ENCODE measurements around the gene PDE6C. TPM values are rescaled to one million over a fixed set of nuclear protein-coding genes. Genes with fewer than 3 reads are reported as not detected.
A peak's percentile ranks its signal among the peaks of the same experiment; 100 is the strongest.

The PDE6C gene
- total RNA-seq, 1 donor = not detected

DNA sequence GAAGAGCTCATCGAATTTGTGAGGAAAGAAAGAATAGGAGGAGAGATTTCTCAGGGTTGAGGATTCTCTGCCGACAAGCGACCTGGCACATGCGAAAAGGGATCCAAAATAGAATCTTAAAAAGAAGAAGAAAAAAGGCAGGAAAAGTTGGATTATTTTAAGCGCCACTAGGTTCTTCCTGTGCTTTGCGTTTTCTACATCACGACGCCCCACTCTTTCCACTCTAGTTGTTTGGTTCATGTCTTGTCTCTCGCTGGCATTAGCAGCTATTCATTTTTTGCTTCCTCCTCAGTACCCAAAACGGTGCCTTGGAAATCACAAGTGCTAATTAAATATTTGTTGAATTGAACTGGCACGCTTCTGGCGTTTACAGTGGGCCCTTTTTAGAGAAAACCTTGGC is 90.7 kb downstream of the PDE6C start:
- no peak for DNase-seq (ENCODE audit: low read depth)
- peak overlapping the region; percentile 88 for H3K4me3 ChIP-seq (ENCODE audit: low read depth, low read length)
- TF ChIP-seq, protein P1, sequence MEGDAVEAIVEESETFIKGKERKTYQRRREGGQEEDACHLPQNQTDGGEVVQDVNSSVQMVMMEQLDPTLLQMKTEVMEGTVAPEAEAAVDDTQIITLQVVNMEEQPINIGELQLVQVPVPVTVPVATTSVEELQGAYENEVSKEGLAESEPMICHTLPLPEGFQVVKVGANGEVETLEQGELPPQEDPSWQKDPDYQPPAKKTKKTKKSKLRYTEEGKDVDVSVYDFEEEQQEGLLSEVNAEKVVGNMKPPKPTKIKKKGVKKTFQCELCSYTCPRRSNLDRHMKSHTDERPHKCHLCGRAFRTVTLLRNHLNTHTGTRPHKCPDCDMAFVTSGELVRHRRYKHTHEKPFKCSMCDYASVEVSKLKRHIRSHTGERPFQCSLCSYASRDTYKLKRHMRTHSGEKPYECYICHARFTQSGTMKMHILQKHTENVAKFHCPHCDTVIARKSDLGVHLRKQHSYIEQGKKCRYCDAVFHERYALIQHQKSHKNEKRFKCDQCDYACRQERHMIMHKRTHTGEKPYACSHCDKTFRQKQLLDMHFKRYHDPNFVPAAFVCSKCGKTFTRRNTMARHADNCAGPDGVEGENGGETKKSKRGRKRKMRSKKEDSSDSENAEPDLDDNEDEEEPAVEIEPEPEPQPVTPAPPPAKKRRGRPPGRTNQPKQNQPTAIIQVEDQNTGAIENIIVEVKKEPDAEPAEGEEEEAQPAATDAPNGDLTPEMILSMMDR (IDR thresholded peaks at IDR 0.05; ENCODE audit: insufficient read depth, low read depth, low read length) = no peak

DNA sequence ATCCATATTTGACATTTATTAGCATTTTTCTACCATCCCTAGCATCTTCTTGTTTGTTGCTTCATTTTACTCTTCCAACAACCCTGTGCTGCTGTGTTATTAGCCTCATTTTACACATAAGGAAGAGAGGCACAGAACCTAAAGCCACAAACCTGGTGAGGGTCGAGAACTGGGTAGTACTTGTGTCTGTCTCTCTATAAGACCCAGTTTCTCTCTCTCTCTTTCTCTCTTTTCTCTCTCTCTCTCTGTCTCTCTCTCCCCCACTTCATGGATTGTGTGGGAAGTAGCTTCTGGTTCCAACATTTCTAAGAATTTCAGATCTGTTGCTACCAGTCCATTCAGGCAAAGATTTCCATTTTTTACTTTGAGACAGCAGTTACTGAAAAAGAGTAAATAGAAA is 91.5 kb downstream of the PDE6C start:
- no peak for DNase-seq (ENCODE audit: low read depth)
- TF ChIP-seq, protein P1 (IDR thresholded peaks at IDR 0.05; ENCODE audit: insufficient read depth, low read depth, low read length) = no peak

DNA sequence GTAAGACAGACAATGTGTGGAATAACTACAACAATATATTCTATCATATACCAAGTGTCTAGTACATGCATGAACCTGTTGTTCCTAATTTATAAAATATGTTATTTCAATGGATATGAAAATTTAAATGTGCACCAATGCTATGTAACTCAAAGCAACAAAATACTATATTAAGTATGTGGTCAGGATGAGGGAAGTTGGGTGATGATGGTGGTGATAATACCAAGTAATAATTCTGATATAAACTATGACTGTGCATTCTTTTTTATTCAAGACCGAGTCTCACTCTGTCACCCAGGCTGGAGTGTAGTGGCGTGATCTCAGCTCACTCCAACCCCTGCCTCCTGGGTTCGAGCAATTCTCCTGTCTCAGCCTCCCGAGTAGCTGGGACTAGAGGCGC is 92.1 kb downstream of the PDE6C start:
- TF ChIP-seq, protein P1 (IDR thresholded peaks at IDR 0.05; ENCODE audit: insufficient read depth, low read depth, low read length) = no peak
- DNase-seq (ENCODE audit: low read depth) = no peak
- no peak overlapping the region for H3K4me3 ChIP-seq (ENCODE audit: low read depth, low read length)

More for the DNA sequence above, 91.5 kb downstream of the PDE6C start:
- H3K4me3 ChIP-seq (ENCODE audit: low read depth, low read length) = no peak overlapping the region

DNA sequence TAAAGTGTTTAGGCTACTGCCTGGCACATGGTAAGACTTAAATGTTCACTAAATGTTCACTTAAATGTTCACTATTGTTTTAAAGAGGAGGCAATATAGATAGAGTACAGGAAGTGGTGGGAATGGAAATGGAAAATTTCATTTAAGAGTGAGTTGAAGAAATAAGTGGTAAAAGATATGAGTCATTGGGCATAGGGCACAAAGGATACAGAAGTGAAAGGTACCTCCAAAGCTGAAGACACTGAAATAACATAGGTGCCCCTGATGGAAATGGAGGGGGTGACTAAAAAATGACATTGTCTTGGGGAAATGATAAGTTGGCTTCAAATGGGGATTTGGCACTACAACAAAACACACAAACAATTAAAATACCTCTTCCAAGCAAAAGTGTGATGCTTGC is 95.3 kb downstream of the PDE6C start:
- no peak overlapping the region for H3K4me3 ChIP-seq (ENCODE audit: low read depth, low read length)
- TF ChIP-seq, protein P1 (IDR thresholded peaks at IDR 0.05; ENCODE audit: insufficient read depth, low read depth, low read length) = no peak
- DNase-seq (ENCODE audit: low read depth) = no peak

DNA sequence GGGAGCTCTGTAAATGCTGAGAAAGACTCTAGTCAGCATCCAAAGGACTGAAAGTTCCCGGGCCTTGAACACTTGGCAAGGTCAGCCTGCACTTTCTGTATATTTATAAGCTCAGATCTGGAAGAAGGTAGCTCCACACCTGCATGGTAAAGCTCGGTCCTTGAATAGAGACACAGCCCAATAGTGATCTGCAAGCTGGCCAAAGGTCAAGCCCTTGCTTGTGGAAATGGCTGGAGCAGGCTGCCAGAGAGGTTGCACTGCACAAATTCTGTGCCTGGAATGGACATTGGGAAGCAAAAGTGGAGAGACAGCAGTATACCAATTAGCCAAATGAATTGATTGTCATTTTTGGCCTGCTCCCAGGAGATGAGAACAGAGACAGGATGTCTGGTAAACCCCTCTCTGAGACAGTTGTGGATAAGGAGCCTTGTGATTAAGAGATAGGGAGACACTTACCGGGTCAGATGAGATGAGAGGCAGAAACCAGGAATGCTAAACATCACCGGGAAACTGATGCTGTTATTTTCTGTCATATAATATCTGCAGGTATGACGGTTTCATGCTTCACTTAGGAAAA is 98.1 kb downstream of the PDE6C start:
- TF ChIP-seq, protein P1 (IDR thresholded peaks at IDR 0.05; ENCODE audit: insufficient read depth, low read depth, low read length) = no peak
- DNase-seq (ENCODE audit: low read depth) = no peak
- H3K4me3 ChIP-seq (ENCODE audit: low read depth, low read length) = no peak overlapping the region

DNA sequence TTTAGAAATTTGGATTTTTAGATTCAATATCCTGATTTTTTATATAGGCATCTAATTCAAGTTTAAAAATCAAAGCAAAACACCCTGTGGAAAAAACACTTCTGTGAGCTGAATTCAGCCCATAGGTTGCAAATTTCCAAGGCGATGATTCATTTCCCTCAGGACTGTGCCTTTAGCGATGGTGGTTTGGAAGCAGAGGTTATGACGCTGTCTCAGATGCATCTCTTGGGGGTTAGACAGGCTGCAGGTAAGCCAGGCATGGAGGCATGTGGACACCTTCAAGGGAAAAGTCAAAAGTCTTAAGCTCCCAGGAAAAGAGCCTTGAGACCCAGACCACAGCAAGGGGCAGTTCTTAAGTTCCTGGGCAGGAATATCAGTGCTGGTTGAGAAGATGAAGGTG is 99.6 kb downstream of the PDE6C start:
- no peak for DNase-seq (ENCODE audit: low read depth)
- no peak overlapping the region for H3K4me3 ChIP-seq (ENCODE audit: low read depth, low read length)
- TF ChIP-seq, protein P1 (IDR thresholded peaks at IDR 0.05; ENCODE audit: insufficient read depth, low read depth, low read length) = no peak

DNA sequence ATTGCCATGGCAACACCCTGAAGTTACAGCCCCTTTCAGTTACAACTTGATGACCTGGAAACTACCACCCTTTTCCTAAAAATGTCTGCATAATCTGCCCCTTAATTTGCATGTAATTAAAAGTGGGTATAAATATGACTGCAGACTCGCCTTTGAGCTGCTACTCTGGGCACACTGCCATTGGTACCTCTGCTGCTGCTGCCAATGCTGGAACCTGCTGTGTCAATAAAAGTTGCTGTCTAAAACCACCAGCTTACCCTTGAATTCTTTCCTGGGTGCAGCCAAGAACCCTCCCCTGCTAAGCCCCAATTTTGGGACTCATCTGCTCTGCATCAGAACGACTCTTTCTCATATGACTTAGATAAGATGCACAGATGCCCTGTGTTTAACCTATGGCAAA is 100.3 kb downstream of the PDE6C start:
- H3K4me3 ChIP-seq (ENCODE audit: low read depth, low read length) = no peak overlapping the region
- DNase-seq (ENCODE audit: low read depth) = no peak
- TF ChIP-seq, protein P1 (IDR thresholded peaks at IDR 0.05; ENCODE audit: insufficient read depth, low read depth, low read length) = no peak
